ENCODE results near the gene C19orf38.

C19orf38 gene

DNA sequence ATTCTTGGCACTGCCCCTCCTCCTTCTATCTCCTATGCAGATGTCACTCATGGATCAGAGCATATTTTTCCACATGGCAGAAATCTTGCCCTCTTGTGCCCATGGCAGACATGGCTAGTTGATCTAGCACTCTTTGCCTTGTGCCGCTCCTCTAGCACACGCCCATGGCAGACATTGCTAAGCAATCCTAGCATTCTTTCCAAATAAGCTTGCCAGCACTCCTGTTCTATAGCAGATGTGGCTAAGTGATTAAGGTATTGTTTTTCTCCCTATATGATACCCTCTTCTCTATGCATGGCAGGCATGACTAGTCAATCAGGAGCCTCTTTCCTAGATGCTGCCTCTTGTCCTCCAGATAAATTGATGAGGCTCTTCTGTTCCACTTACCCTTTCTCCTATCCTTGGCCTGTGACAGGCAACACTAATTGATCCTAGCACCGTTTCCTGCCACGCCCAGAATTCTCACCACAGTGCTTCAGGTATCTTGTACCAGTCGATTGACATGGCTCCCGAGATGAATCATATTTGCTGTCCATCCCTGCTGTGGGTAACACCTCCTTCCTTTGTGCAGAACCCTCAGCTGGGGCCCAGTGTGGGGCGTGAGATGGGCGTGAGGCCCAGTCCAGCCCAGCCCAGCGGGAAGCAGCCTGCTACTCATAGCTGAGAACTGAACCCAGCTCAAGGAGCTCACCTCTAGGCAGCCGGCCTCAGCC, 39.1 kb upstream of the C19orf38 start:
- no peak for DNase-seq (ENCODE audit: extremely low read depth, low read depth)
- no peak for TF ChIP-seq CTCF (IDR thresholded peaks at IDR 0.05; ENCODE audit: low read depth, low read length)

GRCh38 chr19:10809651-10810285, 38.4 kb upstream of the C19orf38 start:
- DNase-seq (ENCODE audit: extremely low read depth, low read depth), result no peak
- TF ChIP-seq CTCF (IDR thresholded peaks at IDR 0.05; ENCODE audit: low read depth, low read length), result no peak

GRCh38 chr19:10811391-10812111, 36.7 kb upstream of the C19orf38 start:
- no peak for DNase-seq (ENCODE audit: extremely low read depth, low read depth)

DNA sequence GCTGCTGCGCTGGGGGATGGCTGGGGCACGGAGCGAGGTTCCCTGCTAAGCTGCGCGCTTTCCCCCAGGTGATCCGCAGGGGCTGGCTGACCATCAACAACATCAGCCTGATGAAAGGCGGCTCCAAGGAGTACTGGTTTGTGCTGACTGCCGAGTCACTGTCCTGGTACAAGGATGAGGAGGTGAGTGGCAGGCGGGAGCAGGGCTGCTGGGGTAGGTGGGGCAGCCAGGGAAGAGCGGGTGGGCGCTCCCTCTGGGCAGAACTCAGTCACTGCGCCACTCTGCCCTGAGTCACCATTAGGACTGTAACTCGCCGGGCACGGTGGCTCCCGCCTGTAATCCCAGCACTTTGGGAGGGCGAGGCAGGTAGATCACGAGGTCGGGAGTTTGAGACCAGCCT, 36.0 kb upstream of the C19orf38 start:
- no peak for DNase-seq (ENCODE audit: extremely low read depth, low read depth)
- TF ChIP-seq CTCF (IDR thresholded peaks at IDR 0.05; ENCODE audit: low read depth, low read length), result no peak

More at GRCh38 chr19:10811391-10812111, 36.7 kb upstream of the C19orf38 start:
- TF ChIP-seq CTCF (IDR thresholded peaks at IDR 0.05; ENCODE audit: low read depth, low read length), result no peak

DNA sequence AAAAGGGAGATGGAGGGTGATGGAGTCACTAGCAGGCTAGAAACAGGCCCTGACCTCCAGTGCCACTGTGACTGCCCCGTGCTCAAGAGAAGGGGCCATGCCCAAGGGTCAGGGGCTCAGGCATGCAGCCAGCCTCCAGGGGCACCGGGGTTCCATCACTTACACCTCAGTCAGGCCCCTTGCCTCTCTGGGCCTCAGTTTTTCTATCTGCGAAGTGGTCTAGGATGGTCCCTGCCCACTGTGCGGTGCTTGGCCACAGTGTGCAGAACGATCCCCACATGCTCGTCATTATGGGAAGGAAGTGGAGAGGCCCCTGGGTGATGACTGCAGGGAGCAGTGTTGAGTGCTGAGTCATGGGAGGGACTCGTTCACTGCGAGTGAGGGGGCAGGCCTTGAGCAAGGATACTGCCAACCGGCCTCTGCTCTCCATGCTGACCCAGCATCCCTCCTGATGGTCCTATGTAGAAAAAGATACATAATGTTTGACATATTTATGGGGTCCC, 35.3 kb upstream of the C19orf38 start:
- DNase-seq (ENCODE audit: extremely low read depth, low read depth), result peak; percentile 81
- TF ChIP-seq CTCF (IDR thresholded peaks at IDR 0.05; ENCODE audit: low read depth, low read length), result peak; percentile 17

DNA sequence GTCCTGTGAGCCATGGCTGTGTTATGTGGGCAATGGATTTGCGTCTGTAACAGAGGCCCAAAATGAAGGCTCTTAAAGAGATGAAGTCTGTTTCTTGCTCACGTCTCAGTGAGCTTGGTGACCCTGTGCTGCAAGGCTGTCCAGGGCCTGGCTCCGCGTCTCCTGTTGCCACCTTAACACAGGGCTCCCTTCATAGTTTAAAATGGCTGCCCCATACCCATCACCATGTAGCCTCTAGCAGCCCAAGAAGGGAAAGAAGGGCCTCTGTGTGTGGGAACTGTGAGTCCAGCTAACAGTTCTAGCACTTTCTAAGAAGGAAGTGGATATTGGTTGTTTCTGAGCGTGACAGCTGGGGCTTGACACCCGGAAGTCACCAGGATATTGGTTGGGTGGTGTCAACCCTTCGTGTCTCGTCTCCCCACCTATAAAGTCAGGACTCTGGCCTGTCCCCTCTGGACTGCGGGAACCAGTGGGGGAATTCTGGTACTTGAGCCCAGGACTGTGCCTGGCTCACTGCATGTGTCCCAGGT, 33.1 kb upstream of the C19orf38 start:
- DNase-seq (ENCODE audit: extremely low read depth, low read depth), result no peak
- no peak for TF ChIP-seq CTCF (IDR thresholded peaks at IDR 0.05; ENCODE audit: low read depth, low read length)

Data from AG09319 (cell line).